Transverse colon (tissue), 4 donors: Measurements from ENCODE around the gene SLC14A1. TPM values are rescaled to one million over a fixed set of nuclear protein-coding genes. Genes with fewer than 3 reads are reported as not detected.
A peak's percentile ranks its signal among the peaks of the same experiment; 100 is the strongest.

Source experiments
- DNase-seq: peaks from one replicate; pipeline ENCODE4 v3.0.0-alpha.2; 2019
- H3K27ac ChIP-seq, 4 donors: fragments of 200-600 bp; sonication (generic); 2 replicates each; pipeline ENCODE4 v1.5.1; 2016 to 2018; ENCODE audit warnings: inconsistent platforms in 4 of 4
- H3K27me3 ChIP-seq: fragments of 200-600 bp; sonication (generic); 2 replicates; pipeline ENCODE4 v1.5.1; 2017; ENCODE audit warnings: inconsistent platforms
- H3K36me3 ChIP-seq, 4 donors: fragments of 200-600 bp; sonication (generic); 2 replicates each; pipeline ENCODE4 v1.5.1; 2017 to 2019; ENCODE audit warnings: inconsistent platforms in 4 of 4
- H3K4me1 ChIP-seq, 4 donors: fragments of 200-600 bp; sonication (generic); 2 replicates each; pipeline ENCODE4 v1.5.1; 2017 to 2020; ENCODE audit warnings: inconsistent platforms in 4 of 4
- H3K4me3 ChIP-seq, 4 donors: fragments of 200-600 bp; sonication (generic); 1 replicate in 1 of 4; 2 replicates in 3 of 4; pipeline versions ENCODE4 v1.5.1 to v1.6.1; 2017 to 2019; ENCODE audit warnings: inconsistent platforms in 4 of 4
- H3K9me3 ChIP-seq, 2 donors: fragments of 200-600 bp; sonication (generic); 2 replicates each; pipeline ENCODE4 v1.5.1; 2017 to 2019; ENCODE audit warnings: inconsistent platforms in 2 of 2
- CTCF ChIP-seq, 5 experiments: fragments of 200-600 bp in 3 of 5; fragments of 450-650 bp in 2 of 5; sonication (generic) in 3 of 5; IDR thresholded peaks; 1 replicate in 2 of 5; 2 replicates in 3 of 5; pipeline ENCODE4 v1.5.1; 2016 to 2017; ENCODE audit warnings: antibody characterized with exemption in 5 of 5, inconsistent platforms in 3 of 5, mild to moderate bottlenecking in 2 of 5, moderate library complexity in 1 of 5
- EP300 ChIP-seq: sonication (generic); formaldehyde crosslinking; IDR thresholded peaks from one replicate; pipeline ENCODE4 v1.6.1; 2017; ENCODE audit warnings: antibody characterized with exemption, low read depth
- POLR2A ChIP-seq: fragments of 450-650 bp; IDR thresholded peaks from one replicate; pipeline ENCODE4 v1.6.1; 2016; ENCODE audit warnings: antibody characterized with exemption, mild to moderate bottlenecking, moderate library complexity
- POLR2AphosphoS5 ChIP-seq, 3 donors: sonication (generic); formaldehyde crosslinking; IDR thresholded peaks; one replicate each; pipeline ENCODE4 v1.6.1; 2016; ENCODE audit warnings: antibody characterized with exemption in 3 of 3
- WGBS, 2 donors: methylation state at CpG; one replicate each; pipeline ENCODE4 v1.1.5; 2018; ENCODE audit warnings: low coverage in 1 of 2; 5-methylcytosine and 5-hydroxymethylcytosine counted together
- in situ Hi-C, 4 donors: fragments of 200-750 bp; cut with MboI; loops; one replicate each; pipeline versions ENCODE4 v1.15.0 to v1.15.1; 2017; ENCODE audit warnings: low sequenced_read_pairs in 3 of 4, low pct_ligation_motif_present in 1 of 4, low pct_unique_long_range_greater_than_20kb in 1 of 4
- intact Hi-C: fragments of 100-400 bp; cut with DNase I; formaldehyde crosslinking; loops from one replicate; pipeline ENCODE4 v1.15.1; 2023; ENCODE audit warnings: low total_unique reads
- total RNA-seq, 4 donors: library from RNA; depleted of rRNA; stranded (reverse); fragments of >200 nt; gene quantifications; one replicate each; pipeline ENCODE4 v1.1.0, GENCODE V29; 2016

Gene SLC14A1
- total RNA-seq, 4 donors from 2014 or later, result 0.75 to 2.9 (median 0.95) TPM; not detected in 1

GRCh38 chr18:45689396-45689795 lies 34.6 kb upstream of the SLC14A1 start:
- TF ChIP-seq EP300 (no peak), POLR2AphosphoS5 (IDR thresholded peaks at IDR 0.05) (no peak), CTCF (IDR thresholded peaks at IDR 0.05) (no peak), POLR2A (no peak)
- in situ Hi-C loops, result no loop called here
- Histone ChIP-seq H3K4me1 (peaks cover 0 to 5% (median 0%) of the 10 kb centered on the region in 4 donors), H3K27me3 (no peaks in the 10 kb centered on the region), H3K9me3 (no peaks in the 10 kb centered on the region), H3K36me3 (no peaks in the 10 kb centered on the region), H3K27ac (no peak overlapping the region), H3K4me3 (no peak overlapping the region)
- intact Hi-C loops, result no loop called here
- 79% methylated on average over 4 of the region's 4 CpGs; no CpG with 5 or more reads in 1 of the 2 donors for WGBS, 2 donors
- DNase-seq, result no peak

GRCh38 chr18:45690975-45691815 lies 32.8 kb upstream of the SLC14A1 start:
- WGBS, 2 donors, result 0 to 18% methylated on average over 3 to 12 of the region's 12 CpGs
- in situ Hi-C loops, result loop anchor here in 2 of 4 donors (10.0 kb wide), 1 partner anchor 184 kb away; no protein-coding TSS in a partner anchor
- peaks cover 0 to 5% (median 0%) of the 10 kb centered on the region in 4 donors for H3K4me1 ChIP-seq

GRCh38 chr18:45691816-45692179 lies 32.2 kb upstream of the SLC14A1 start:
- no peak overlapping the region for H3K4me3 ChIP-seq
- in situ Hi-C loops, result loop anchor here in 2 of 4 donors (10.0 kb wide), 1 partner anchor 183 kb away; no protein-coding TSS in a partner anchor
- H3K4me1 ChIP-seq, result peaks cover 0 to 5% (median 0%) of the 10 kb centered on the region in 4 donors
- no peaks in the 10 kb centered on the region for H3K27me3 ChIP-seq
- TF ChIP-seq CTCF (IDR thresholded peaks at IDR 0.05), result no peak
- no peak for TF ChIP-seq POLR2AphosphoS5 (IDR thresholded peaks at IDR 0.05)
- no peak for TF ChIP-seq EP300
- no peak for TF ChIP-seq POLR2A
- no peak for DNase-seq
- WGBS, 2 donors, result 93 to 100% methylated on average over 1 to 5 of the region's 7 CpGs
- no peak overlapping the region for H3K27ac ChIP-seq
- intact Hi-C loops, result loop anchor here (5.0 kb wide), 1 partner anchor 191 kb away; no protein-coding TSS in a partner anchor
- H3K36me3 ChIP-seq, result no peaks in the 10 kb centered on the region
- no peaks in the 10 kb centered on the region for H3K9me3 ChIP-seq

More at GRCh38 chr18:45690975-45691815, 32.8 kb upstream of the SLC14A1 start:
- no peak for TF ChIP-seq POLR2AphosphoS5 (IDR thresholded peaks at IDR 0.05)
- TF ChIP-seq CTCF (IDR thresholded peaks at IDR 0.05), result peak; percentile 66 to 80 (median 73)
- no peak for TF ChIP-seq EP300
- H3K9me3 ChIP-seq, result no peaks in the 10 kb centered on the region
- no peaks in the 10 kb centered on the region for H3K36me3 ChIP-seq
- no peak overlapping the region for H3K4me3 ChIP-seq
- no peaks in the 10 kb centered on the region for H3K27me3 ChIP-seq
- peak; percentile 79 for DNase-seq
- no peak overlapping the region for H3K27ac ChIP-seq
- intact Hi-C loops, result loop anchor here (5.0 kb wide), 1 partner anchor 191 kb away; no protein-coding TSS in a partner anchor

- TF ChIP-seq CTCF (IDR thresholded peaks at IDR 0.05) (no peak), EP300 (no peak), POLR2A (no peak), POLR2AphosphoS5 (IDR thresholded peaks at IDR 0.05) (no peak)
- 67 to 77% methylated on average over 1 of the region's 1 CpG for WGBS, 2 donors
- in situ Hi-C loops (no loop called here), intact Hi-C loops (no loop called here)
- Histone ChIP-seq H3K27ac (no peak overlapping the region), H3K9me3 (no peaks in the 10 kb centered on the region), H3K4me3 (no peak overlapping the region), H3K27me3 (no peaks in the 10 kb centered on the region), H3K36me3 (no peaks in the 10 kb centered on the region), H3K4me1 (no peaks in the 10 kb centered on the region)
- no peak for DNase-seq
These were observed 21.2 kb upstream of the SLC14A1 start for GRCh38 chr18:45702708-45703265.
